SK-N-SH treated with all-trans-retinoic acid at 6 μM for 48 hours (cell line): ENCODE measurements around the gene DNAH7.

Source experiments
- ATAC-seq: fragments of 200-7000 bp; cut with Tn5 transposase; 3 replicates; pipeline ENCODE4 v1.9.1; 2020; ENCODE audit warnings: mild to moderate bottlenecking, moderate library complexity
- ARNTL ChIP-seq: fragments of 450-650 bp; formaldehyde crosslinking; IDR thresholded peaks from 2 replicates; pipeline ENCODE4 v1.5.0; 2020; ENCODE audit warnings: low read depth, mild to moderate bottlenecking, moderate library complexity, borderline replicate concordance
- BACH2 ChIP-seq: fragments of 250-450 bp; sonication (Bioruptor Pico); IDR thresholded peaks from 2 replicates; pipeline ENCODE4 v1.9.0; 2021; ENCODE audit warnings: mild to moderate bottlenecking, borderline replicate concordance
- CREB5 ChIP-seq: fragments of 250-450 bp; sonication (Bioruptor Pico); IDR thresholded peaks from 2 replicates; pipeline ENCODE4 v1.5.1; 2020; ENCODE audit warnings: low read depth, mild to moderate bottlenecking, moderate library complexity
- CSDC2 ChIP-seq: fragments of 250-450 bp; sonication (Bioruptor Pico); IDR thresholded peaks from 2 replicates; pipeline ENCODE4 v1.5.0; 2020; ENCODE audit warnings: mild to moderate bottlenecking, moderate library complexity
- CSRNP3 ChIP-seq: fragments of 250-450 bp; sonication (Bioruptor Pico); IDR thresholded peaks from 2 replicates; pipeline ENCODE4 v1.5.1; 2021; ENCODE audit warnings: mild to moderate bottlenecking, moderate library complexity
- ESRRG ChIP-seq: fragments of 250-450 bp; sonication (Bioruptor Pico); IDR thresholded peaks from 2 replicates; pipeline ENCODE4 v1.6.1; 2021; ENCODE audit warnings: mild to moderate bottlenecking
- GLIS3 ChIP-seq: fragments of 250-450 bp; sonication (Bioruptor Pico); IDR thresholded peaks from 2 replicates; pipeline ENCODE4 v1.5.0; 2020; ENCODE audit warnings: mild to moderate bottlenecking, moderate library complexity
- OSR1 ChIP-seq: fragments of 250-450 bp; sonication (Bioruptor Pico); IDR thresholded peaks from 2 replicates; pipeline ENCODE4 v1.8.0; 2022; ENCODE audit warnings: moderate library complexity, mild to moderate bottlenecking, inconsistent platforms
- PATZ1 ChIP-seq: fragments of 250-450 bp; sonication (Bioruptor Pico); IDR thresholded peaks from 2 replicates; pipeline ENCODE4 v1.8.0; 2020; ENCODE audit warnings: mild to moderate bottlenecking, moderate library complexity, borderline replicate concordance
- POU6F1 ChIP-seq: fragments of 250-450 bp; sonication (Bioruptor Pico); IDR thresholded peaks from 2 replicates; pipeline ENCODE4 v1.8.0; 2021; ENCODE audit warnings: low read depth, mild to moderate bottlenecking, moderate library complexity, borderline replicate concordance
- PPARA ChIP-seq: fragments of 250-450 bp; sonication (Bioruptor Pico); IDR thresholded peaks from 2 replicates; pipeline ENCODE4 v1.5.0; 2020; ENCODE audit warnings: mild to moderate bottlenecking, borderline replicate concordance
- RARB ChIP-seq: fragments of 250-450 bp; sonication (Bioruptor Pico); IDR thresholded peaks from 2 replicates; pipeline ENCODE4 v1.8.0; 2021; ENCODE audit warnings: mild to moderate bottlenecking, moderate library complexity
- SNAI2 ChIP-seq: fragments of 250-450 bp; sonication (Bioruptor Pico); IDR thresholded peaks from 2 replicates; pipeline ENCODE4 v1.5.0; 2020; ENCODE audit warnings: mild to moderate bottlenecking, moderate library complexity
- TOX ChIP-seq: fragments of 250-450 bp; sonication (Bioruptor Pico); IDR thresholded peaks from 2 replicates; pipeline ENCODE4 v1.8.0; 2021; ENCODE audit warnings: mild to moderate bottlenecking, moderate library complexity, borderline replicate concordance
- TSHZ2 ChIP-seq: fragments of 250-450 bp; sonication (Bioruptor Pico); IDR thresholded peaks from 2 replicates; pipeline ENCODE4 v1.5.0; 2020; ENCODE audit warnings: mild to moderate bottlenecking, moderate library complexity
- ZC3H10 ChIP-seq: fragments of 250-450 bp; sonication (Bioruptor Pico); IDR thresholded peaks from 2 replicates; pipeline ENCODE4 v1.5.1; 2021; ENCODE audit warnings: mild to moderate bottlenecking, moderate library complexity
- ZFP3 ChIP-seq: fragments of 250-450 bp; sonication (Bioruptor Pico); IDR thresholded peaks from 2 replicates; pipeline ENCODE4 v1.5.0; 2020; ENCODE audit warnings: mild to moderate bottlenecking, moderate library complexity
- ZFP30 ChIP-seq: fragments of 450-650 bp; formaldehyde crosslinking; IDR thresholded peaks from 2 replicates; pipeline ENCODE4 v1.5.0; 2022; ENCODE audit warnings: mild to moderate bottlenecking, moderate library complexity
- ZNF565 ChIP-seq: fragments of 450-650 bp; formaldehyde crosslinking; conservative IDR thresholded peaks from 2 replicates; pipeline ENCODE4 v1.5.0; 2020; ENCODE audit warnings: low read depth, mild to moderate bottlenecking, moderate library complexity
- ZNF70 ChIP-seq: fragments of 450-650 bp; formaldehyde crosslinking; IDR thresholded peaks from 2 replicates; pipeline ENCODE4 v1.5.0; 2020; ENCODE audit warnings: mild to moderate bottlenecking, moderate library complexity
- ZNF8 ChIP-seq: fragments of 450-650 bp; formaldehyde crosslinking; IDR thresholded peaks from 2 replicates; pipeline ENCODE4 v1.5.0; 2020; ENCODE audit warnings: mild to moderate bottlenecking, moderate library complexity

The DNAH7 gene

GRCh38 chr2:195732574-195732973 is 336.1 kb downstream of the DNAH7 start:
- peak; percentile 59; the same call in 2 of the 3 replicates for ATAC-seq

GRCh38 chr2:195730912-195731311 is 337.7 kb downstream of the DNAH7 start:
- no peak for ATAC-seq
- TF ChIP-seq GLIS3, result no peak
- TF ChIP-seq CSRNP3 (CRISPR knock-in tag), result no peak
- no peak for TF ChIP-seq POU6F1 (CRISPR knock-in tag)
- TF ChIP-seq CREB5 (CRISPR knock-in tag), result no peak
- no peak for TF ChIP-seq ESRRG (CRISPR knock-in tag)
- TF ChIP-seq ZNF70 (CRISPR knock-in tag), result no peak
- TF ChIP-seq SNAI2 (CRISPR knock-in tag), result no peak
- no peak for TF ChIP-seq TOX (CRISPR knock-in tag)
- TF ChIP-seq ARNTL (CRISPR knock-in tag), result no peak
- TF ChIP-seq ZNF565, result no peak
- no peak for TF ChIP-seq BACH2 (CRISPR knock-in tag)

More at GRCh38 chr2:195732574-195732973, 336.1 kb downstream of the DNAH7 start:
- TF ChIP-seq PATZ1 (no peak), OSR1 (CRISPR knock-in tag) (no peak), RARB (no peak), PPARA (CRISPR knock-in tag) (no peak), ZFP30 (CRISPR knock-in tag) (no peak), ZNF8 (CRISPR knock-in tag) (no peak), ZNF70 (CRISPR knock-in tag) (no peak), ZNF565 (no peak), CSDC2 (CRISPR knock-in tag) (no peak), CSRNP3 (CRISPR knock-in tag) (no peak), CREB5 (CRISPR knock-in tag) (no peak), ZFP3 (CRISPR knock-in tag) (no peak), BACH2 (CRISPR knock-in tag) (no peak), TSHZ2 (CRISPR knock-in tag) (no peak), ZC3H10 (CRISPR knock-in tag) (no peak), ARNTL (CRISPR knock-in tag) (no peak)
